GM19397 (cell line): ENCODE data around the gene CDK9.
A peak's percentile ranks its signal among the peaks of the same experiment; 100 is the strongest.

Experiments
- ATAC-seq: cut with Tn5 transposase; IDR thresholded peaks from one replicate; pipeline ENCODE4 v1.9.1; 2021; ENCODE audit warnings: mild to moderate bottlenecking, moderate library complexity; ENCODE audit not compliant: unreplicated experiment

Gene CDK9

DNA sequence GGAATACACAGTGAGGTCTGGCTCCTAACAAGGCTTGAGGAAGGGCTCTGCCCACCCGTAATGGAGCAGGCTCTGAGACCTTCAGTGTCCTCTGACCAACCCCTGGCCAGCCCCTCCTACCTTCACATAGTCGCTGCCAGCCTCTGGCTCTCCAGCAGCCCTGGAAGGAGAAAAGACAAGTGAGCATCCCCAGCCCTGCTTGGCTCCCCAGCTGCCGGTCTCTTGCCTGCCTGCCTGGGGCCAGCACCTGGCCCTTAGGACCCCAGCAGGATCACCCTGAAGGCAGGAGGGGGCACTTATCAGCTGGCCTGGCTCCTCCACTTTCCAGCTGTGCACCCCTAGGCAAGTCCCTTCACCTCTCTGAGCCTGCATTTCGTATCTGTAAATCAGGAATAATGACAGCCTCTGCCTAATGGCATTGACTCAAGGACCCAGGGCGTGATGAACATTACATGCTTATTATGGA lies 24.3 kb upstream of the CDK9 start:
- ATAC-seq = no peak

DNA sequence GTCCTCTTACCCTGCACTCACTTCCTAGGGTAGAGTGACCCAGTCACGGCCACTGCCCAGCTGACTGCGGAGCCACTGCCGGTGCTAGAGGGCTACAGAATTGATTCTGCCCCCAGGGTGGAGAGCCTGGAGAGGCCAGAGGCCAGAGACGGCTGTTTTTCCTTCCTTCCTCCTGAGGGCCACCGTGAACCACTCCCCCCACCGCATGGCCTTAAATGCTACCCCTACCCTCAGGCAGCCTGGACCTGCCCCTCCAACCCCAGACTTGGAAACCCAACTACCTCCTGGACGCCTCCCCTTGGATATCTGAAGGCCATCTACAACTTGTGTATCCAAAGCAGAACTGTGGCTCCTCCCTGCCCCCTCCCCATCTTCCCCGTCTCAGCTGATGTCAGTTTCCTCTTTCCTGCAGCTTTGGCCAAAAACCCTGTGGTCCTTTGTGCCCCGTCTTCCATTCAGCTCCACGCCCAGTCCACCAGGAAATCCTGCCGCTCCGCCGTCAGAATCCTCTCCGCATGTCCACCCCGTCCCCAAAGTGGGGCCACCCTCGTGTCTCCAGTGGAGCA lies 23.6 kb upstream of the CDK9 start:
- no peak for ATAC-seq

DNA sequence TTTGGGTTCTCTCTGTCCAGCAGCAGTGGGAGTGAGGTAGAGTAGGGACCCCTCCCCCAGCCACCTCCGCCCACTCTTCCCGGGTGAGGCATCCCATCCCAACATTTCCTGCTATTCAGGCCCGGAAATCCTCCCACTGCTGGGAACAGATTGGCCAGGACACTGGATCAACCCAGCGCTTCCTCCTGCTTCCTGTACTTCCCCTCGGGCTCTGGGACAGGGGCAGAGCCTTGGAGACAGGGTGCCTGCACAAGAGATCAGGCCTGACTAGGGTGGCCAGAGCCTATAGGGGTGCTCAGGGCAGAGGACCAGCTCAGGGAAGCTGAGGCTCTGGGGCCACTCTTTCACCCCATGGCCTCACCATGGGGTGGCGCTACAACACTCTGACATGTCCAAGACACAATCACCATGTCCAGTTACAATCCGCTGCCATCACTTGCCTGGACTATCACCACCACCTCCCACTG lies 21.9 kb upstream of the CDK9 start:
- ATAC-seq = no peak

DNA sequence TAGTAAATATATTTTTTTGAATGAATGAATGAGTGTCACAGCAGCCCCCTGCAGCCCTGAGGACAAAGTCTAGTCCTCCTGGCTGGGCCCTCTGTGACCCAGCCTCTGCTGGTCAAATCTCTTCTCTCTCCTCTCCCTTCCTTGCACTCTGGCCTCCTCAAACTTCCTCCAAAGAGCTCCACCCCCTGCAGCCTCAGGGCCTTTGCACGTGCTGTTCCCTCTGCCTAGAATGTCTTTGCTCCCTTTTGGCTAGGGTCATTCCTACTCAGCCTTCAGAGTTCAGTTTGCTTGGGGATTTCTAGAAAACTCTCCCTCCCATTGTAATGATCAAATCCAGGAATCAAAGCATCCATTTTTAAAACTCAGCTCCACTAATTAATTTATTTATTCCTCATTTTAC lies 20.4 kb upstream of the CDK9 start:
- ATAC-seq = no peak

DNA sequence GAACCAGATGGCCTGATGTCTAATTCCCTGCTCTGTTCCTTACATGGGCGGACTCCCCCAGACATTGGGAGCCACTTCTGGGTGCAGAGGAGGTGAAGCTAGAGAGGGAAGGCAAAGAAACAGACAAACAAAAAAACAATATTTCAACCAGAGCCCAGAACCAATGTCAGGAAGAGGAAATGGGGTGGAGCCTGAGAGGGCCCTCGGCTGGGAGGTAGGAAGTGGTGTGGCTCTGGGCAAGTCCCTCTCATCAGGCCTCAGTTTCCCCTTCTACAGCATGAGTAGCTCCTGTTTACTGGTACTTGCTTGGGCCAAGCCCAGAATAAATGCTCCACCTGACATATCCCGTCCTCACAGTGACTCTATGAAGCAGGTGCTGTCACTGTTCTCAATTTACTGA lies 18.4 kb upstream of the CDK9 start:
- ATAC-seq = no peak

- ATAC-seq = no peak
Measured at GRCh38 chr9:127767909-127768331, 17.9 kb upstream of the CDK9 start.

DNA sequence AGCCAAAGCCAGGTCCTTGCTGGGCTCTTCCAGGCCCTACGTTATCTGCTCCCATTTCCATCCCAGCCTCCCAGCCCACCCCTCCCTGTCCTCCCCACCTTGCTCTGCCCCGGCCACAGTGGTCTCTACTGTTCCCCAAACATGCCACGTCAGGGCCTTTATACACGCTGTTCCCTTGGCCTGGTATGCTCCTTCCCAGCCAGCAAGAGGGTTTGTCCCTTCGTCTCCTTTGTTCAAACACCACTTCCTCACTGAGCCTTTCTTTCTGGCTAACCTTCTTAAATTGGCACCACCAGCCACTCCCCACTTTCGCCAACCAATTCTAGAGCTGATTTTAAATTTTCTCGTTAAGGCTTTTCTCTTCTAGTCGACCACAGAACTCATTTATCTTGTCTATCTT lies 17.1 kb upstream of the CDK9 start:
- ATAC-seq = no peak

DNA sequence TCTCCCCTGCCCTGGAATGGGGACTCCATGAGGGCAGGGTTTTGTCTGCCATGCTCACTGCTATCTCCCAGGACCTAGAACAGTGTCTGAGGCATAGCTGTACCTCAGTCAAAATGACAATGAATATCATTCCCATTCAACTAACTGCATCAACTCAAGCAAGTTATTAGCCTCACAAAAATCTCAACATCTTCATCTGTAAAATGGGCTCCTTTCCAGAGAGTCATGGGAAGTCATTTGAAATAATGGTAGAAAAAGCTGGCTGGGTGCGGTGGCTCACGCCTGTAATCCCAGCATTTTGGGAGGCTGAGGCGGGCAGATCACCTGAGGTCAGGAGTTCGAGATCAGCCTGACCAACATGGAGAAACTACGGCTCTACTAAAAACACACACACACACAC lies 16.7 kb upstream of the CDK9 start:
- ATAC-seq = no peak

GRCh38 chr9:127769929-127770582 lies 15.8 kb upstream of the CDK9 start:
- ATAC-seq = no peak

DNA sequence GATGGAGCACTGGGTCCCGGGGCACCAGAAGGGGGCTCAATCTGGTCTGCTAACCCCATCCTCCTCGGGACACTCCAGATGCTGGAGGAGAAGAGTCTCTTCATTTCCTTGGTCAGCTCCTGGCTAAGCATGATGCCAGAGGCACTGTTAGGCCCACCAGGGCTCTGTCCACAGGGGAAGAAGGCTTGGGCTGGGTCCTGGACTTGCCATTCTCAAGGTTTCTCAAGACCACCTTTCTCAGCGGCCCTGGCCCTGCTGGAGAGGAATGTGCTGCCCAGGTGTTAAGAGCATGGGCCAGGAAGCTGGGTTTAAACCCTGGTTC lies 15.3 kb upstream of the CDK9 start:
- no peak for ATAC-seq

GRCh38 chr9:127770905-127771569 lies 14.8 kb upstream of the CDK9 start:
- peak; percentile 80 for ATAC-seq

DNA sequence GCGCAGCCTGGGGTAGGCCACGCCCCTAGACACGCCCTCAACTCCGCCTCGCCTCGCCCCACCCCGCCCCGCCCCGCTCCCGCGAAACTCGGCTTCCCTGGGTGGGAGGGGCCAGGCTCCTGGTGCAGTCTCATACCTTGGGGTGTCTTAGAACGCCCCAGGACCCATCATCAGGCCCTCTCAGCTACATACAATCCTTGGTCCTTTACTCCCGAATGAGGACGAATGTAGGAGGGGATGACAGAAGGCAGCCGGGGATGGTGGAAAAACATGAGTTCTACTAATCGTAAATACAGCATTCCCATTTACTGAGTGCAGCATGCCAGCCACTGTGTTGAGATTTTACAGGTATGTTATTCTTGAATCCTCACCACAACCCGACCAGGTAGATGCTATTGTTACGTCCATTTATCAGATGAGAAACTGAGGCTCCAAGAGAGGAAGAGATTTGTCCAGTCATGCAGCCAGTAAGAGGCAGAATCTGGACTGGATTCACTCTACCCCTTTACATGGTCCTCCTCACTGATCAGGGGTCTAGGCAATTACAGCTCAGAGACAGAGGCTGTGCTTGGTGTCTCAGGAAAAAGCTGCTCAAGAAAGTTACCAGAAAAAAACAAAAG lies 14.2 kb upstream of the CDK9 start:
- no peak for ATAC-seq

- ATAC-seq = no peak
Measured at GRCh38 chr9:127772603-127773002, 13.2 kb upstream of the CDK9 start.

- ATAC-seq = no peak
Measured at GRCh38 chr9:127773272-127773671, 12.6 kb upstream of the CDK9 start.

DNA sequence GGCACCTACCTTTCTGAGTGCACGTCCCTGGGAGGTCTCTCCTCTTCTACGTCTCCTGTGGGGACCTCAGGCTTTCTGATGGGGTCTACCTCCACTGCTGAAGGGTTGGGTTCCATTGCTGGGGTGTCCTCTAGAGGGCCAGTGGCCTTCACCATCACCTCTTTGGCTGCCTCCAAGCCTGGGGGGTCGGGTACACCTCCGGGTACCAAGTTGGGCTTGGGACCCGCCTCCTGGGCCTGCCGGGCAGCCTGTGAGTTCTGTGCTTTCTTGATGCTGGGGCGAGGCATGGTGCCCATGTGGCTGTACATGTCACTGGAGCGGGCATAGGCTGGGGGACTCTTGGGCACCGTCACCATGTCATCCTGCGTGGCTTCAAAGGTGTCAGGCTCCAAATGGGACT lies 11.9 kb upstream of the CDK9 start:
- ATAC-seq = no peak

- no peak for ATAC-seq
Measured at GRCh38 chr9:127776195-127776923, 9.5 kb upstream of the CDK9 start.

- no peak for ATAC-seq
Measured at GRCh38 chr9:127776924-127777289, 8.9 kb upstream of the CDK9 start.

- ATAC-seq = no peak
Measured at GRCh38 chr9:127777368-127777980, 8.4 kb upstream of the CDK9 start.

GRCh38 chr9:127778280-127779135 lies 7.3 kb upstream of the CDK9 start, which contains the start of gene SH2D3C:
TSS of gene SH2D3C (minus strand) at chr9:127778666. CDS start at chr9:127778627, 39 bp downstream.
- ATAC-seq = peak; percentile 37
